ENCODE results near the gene SLC35D2. TPM values are rescaled to one million over a fixed set of nuclear protein-coding genes. Genes with fewer than 3 reads are reported as not detected.
A peak's percentile ranks its signal among the peaks of the same experiment; 100 is the strongest.

Gene SLC35D2
- total RNA-seq, 1 experiment from 2014 or later = 14.6 TPM

- no peak for TF ChIP-seq ZNF671 (CRISPR knock-in tag; IDR thresholded peaks at IDR 0.05)
- Mint-ChIP-seq H3K27me3 (ENCODE audit: low read depth) (no peaks in the 10 kb centered on the region), H3K36me3 (no peaks in the 10 kb centered on the region), H3K9me3 (no peaks in the 10 kb centered on the region), H3K4me1 (peaks cover 37% of the 10 kb centered on the region), H3K27ac (no peak overlapping the region), H3K4me3 (no peak overlapping the region)
- ATAC-seq (no peak), DNase-seq (ENCODE audit: low spot score) (no peak)
- CTCF ChIA-PET = interaction anchor here (1.1 kb wide), 1 partner anchor 108 kb away, joined by 4 read pairs; no protein-coding TSS in a partner anchor
- POLR2A ChIA-PET = no interaction called here
Measured at GRCh38 chr9:96340707-96341106, 42.8 kb downstream of the SLC35D2 start.

DNA sequence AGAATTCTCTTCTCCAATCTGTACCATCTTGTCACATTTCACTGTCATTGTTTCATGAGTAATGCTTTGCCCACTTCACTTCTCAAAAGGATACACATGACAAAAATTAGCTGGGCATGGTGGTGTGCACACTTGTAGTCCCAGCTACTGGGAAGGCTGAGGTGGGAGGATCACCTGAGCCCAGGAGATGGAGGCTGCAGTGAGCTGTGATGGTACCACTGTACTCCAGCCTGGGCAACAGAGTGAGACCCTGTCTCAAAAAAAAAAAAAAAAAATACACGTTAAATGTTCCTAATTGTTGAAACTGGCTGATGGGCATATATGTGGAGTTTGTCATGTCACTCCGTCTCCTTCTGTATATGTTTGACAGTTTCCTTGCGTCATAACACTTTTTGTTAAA is 45.2 kb downstream of the SLC35D2 start:
- H3K4me1 Mint-ChIP-seq = peaks cover 14% of the 10 kb centered on the region
- POLR2A ChIA-PET = interaction anchor here (0.6 kb wide), 1 partner anchor 241 kb away, joined by 4 read pairs; no protein-coding TSS in a partner anchor
- H3K27me3 Mint-ChIP-seq (ENCODE audit: low read depth) = no peaks in the 10 kb centered on the region
- no peak overlapping the region for H3K4me3 Mint-ChIP-seq
- H3K9me3 Mint-ChIP-seq = no peaks in the 10 kb centered on the region
- DNase-seq (ENCODE audit: low spot score) = no peak
- ATAC-seq = no peak
- no peaks in the 10 kb centered on the region for H3K36me3 Mint-ChIP-seq
- H3K27ac Mint-ChIP-seq = no peak overlapping the region
- CTCF ChIA-PET = no interaction called here
- TF ChIP-seq GABPB1 (CRISPR knock-in tag; IDR thresholded peaks at IDR 0.05) (no peak), ZNF121 (CRISPR knock-in tag; IDR thresholded peaks at IDR 0.05) (peak; percentile 55; the same call in 1 of the 2 replicates)

DNA sequence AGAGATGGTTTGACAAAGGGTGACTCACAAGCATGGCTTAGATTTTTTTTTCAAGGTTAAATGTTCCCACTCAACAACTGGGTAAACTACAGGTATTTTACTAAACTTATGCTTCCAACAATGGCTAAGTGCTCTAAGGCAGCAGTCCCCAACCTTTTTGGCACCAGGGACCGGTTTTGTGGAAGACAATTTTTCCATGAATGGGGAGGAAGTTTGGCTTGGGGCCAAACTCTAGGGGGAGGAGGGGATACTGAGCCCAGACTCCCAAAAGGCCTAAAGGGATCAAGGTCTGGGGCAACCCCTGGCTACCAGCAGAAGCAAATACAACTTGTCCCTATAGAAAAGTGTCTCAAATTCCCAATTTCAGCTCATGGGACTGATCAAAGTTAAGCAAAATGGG is 49.6 kb downstream of the SLC35D2 start:
- Mint-ChIP-seq H3K9me3 (no peaks in the 10 kb centered on the region), H3K27me3 (ENCODE audit: low read depth) (no peaks in the 10 kb centered on the region), H3K4me1 (peaks cover 13% of the 10 kb centered on the region), H3K4me3 (no peak overlapping the region), H3K36me3 (no peaks in the 10 kb centered on the region), H3K27ac (no peak overlapping the region)
- ChIA-PET CTCF (interaction anchor here (1.0 kb wide), 1 partner anchor 17 kb away, joined by 3 read pairs; no protein-coding TSS in a partner anchor), POLR2A (no interaction called here)
- no peak for TF ChIP-seq FOXK1 (CRISPR knock-in tag; IDR thresholded peaks at IDR 0.05)
- no peak for TF ChIP-seq ZNF396 (CRISPR knock-in tag; IDR thresholded peaks at IDR 0.05; ENCODE audit: borderline replicate concordance)
- no peak for TF ChIP-seq ZNF121 (CRISPR knock-in tag; IDR thresholded peaks at IDR 0.05)
- DNase-seq (ENCODE audit: low spot score) = no peak
- ATAC-seq = no peak

GRCh38 chr9:96331236-96331947 is 52.1 kb downstream of the SLC35D2 start:
- no peaks in the 10 kb centered on the region for H3K36me3 Mint-ChIP-seq
- DNase-seq (ENCODE audit: low spot score) (no peak), ATAC-seq (peak; percentile 70)
- no peak overlapping the region for H3K4me3 Mint-ChIP-seq
- ChIA-PET CTCF (interaction anchor here (1.0 kb wide), 1 partner anchor 118 kb away, joined by 3 read pairs; the partner anchor contains the start of gene HABP4), POLR2A (no interaction called here)
- H3K4me1 Mint-ChIP-seq = peaks cover 13% of the 10 kb centered on the region
- no peaks in the 10 kb centered on the region for H3K9me3 Mint-ChIP-seq
- H3K27ac Mint-ChIP-seq = peak overlapping the region; percentile 58
- H3K27me3 Mint-ChIP-seq (ENCODE audit: low read depth) = no peaks in the 10 kb centered on the region
- TF ChIP-seq TCF7 (CRISPR knock-in tag; IDR thresholded peaks at IDR 0.05; ENCODE audit: low read depth) (no peak), ZNF317 (CRISPR knock-in tag; IDR thresholded peaks at IDR 0.05; ENCODE audit: borderline replicate concordance, low read depth) (no peak), FOXP1 (CRISPR knock-in tag; IDR thresholded peaks at IDR 0.05; ENCODE audit: borderline replicate concordance) (no peak), NFE2L1 (CRISPR knock-in tag; IDR thresholded peaks at IDR 0.05) (no peak), ZMAT4 (CRISPR knock-in tag; IDR thresholded peaks at IDR 0.05) (no peak), PRRX2 (CRISPR knock-in tag; IDR thresholded peaks at IDR 0.05) (no peak), ATF2 (CRISPR knock-in tag; IDR thresholded peaks at IDR 0.05; ENCODE audit: borderline replicate concordance, low read depth) (no peak), ZSCAN18 (CRISPR knock-in tag; IDR thresholded peaks at IDR 0.05) (no peak), HMGXB4 (CRISPR knock-in tag; IDR thresholded peaks at IDR 0.05) (no peak)
- TF ChIP-seq, protein P1, sequence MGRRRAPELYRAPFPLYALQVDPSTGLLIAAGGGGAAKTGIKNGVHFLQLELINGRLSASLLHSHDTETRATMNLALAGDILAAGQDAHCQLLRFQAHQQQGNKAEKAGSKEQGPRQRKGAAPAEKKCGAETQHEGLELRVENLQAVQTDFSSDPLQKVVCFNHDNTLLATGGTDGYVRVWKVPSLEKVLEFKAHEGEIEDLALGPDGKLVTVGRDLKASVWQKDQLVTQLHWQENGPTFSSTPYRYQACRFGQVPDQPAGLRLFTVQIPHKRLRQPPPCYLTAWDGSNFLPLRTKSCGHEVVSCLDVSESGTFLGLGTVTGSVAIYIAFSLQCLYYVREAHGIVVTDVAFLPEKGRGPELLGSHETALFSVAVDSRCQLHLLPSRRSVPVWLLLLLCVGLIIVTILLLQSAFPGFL (CRISPR knock-in tag; IDR thresholded peaks at IDR 0.05; ENCODE audit: borderline replicate concordance) = no peak
- TF ChIP-seq, protein P2, sequence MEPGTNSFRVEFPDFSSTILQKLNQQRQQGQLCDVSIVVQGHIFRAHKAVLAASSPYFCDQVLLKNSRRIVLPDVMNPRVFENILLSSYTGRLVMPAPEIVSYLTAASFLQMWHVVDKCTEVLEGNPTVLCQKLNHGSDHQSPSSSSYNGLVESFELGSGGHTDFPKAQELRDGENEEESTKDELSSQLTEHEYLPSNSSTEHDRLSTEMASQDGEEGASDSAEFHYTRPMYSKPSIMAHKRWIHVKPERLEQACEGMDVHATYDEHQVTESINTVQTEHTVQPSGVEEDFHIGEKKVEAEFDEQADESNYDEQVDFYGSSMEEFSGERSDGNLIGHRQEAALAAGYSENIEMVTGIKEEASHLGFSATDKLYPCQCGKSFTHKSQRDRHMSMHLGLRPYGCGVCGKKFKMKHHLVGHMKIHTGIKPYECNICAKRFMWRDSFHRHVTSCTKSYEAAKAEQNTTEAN (CRISPR knock-in tag; IDR thresholded peaks at IDR 0.05) = no peak
